GM12864 (cell line): ENCODE results near the gene STAMBPL1.
"Not testable (repeated sequence)": the region's sequence is repeated elsewhere in the genome, so short reads cannot be mapped to it uniquely, and the experiment has no call there.

Source experiments
- DNase-seq: peaks from one replicate; pipeline ENCODE4 v3.0.0-alpha.2; 2011; ENCODE audit warnings: low read depth
- H3K4me3 ChIP-seq: 2 replicates; pipeline ENCODE4 v1.5.1; 2011; ENCODE audit warnings: mild to moderate bottlenecking, low read depth, low read length, control low read depth
- TF ChIP-seq, protein P1 (sequence below): IDR thresholded peaks from 2 replicates; pipeline ENCODE4 v1.5.1; 2011; ENCODE audit warnings: low read depth, mild to moderate bottlenecking, moderate library complexity, low read length, control low read depth, inconsistent platforms; ENCODE audit errors: missing control alignments

STAMBPL1 gene

DNA sequence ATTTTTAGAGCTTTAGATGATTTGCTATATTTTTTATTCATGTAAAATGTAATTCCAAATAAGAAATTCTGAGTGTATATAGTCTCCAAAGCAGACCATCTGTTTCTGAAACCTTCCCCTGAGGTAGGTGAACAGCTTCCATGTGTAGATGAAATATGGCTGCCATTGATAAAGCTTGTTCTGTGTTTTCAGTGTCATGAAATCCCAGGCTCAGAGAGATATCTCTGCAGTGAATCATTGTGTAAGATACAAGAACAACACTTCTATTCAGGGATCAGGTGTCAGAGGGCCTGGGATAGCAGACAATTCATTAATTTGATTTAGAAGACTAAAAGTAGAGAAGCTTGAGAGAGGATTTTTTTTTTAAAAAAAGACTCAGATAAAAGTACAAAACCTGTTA lies 43.5 kb downstream of the STAMBPL1 start:
- no peak overlapping the region for H3K4me3 ChIP-seq
- TF ChIP-seq, protein P1, sequence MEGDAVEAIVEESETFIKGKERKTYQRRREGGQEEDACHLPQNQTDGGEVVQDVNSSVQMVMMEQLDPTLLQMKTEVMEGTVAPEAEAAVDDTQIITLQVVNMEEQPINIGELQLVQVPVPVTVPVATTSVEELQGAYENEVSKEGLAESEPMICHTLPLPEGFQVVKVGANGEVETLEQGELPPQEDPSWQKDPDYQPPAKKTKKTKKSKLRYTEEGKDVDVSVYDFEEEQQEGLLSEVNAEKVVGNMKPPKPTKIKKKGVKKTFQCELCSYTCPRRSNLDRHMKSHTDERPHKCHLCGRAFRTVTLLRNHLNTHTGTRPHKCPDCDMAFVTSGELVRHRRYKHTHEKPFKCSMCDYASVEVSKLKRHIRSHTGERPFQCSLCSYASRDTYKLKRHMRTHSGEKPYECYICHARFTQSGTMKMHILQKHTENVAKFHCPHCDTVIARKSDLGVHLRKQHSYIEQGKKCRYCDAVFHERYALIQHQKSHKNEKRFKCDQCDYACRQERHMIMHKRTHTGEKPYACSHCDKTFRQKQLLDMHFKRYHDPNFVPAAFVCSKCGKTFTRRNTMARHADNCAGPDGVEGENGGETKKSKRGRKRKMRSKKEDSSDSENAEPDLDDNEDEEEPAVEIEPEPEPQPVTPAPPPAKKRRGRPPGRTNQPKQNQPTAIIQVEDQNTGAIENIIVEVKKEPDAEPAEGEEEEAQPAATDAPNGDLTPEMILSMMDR, result no peak
- DNase-seq, result no peak

GRCh38 chr10:88926566-88927415 lies 46.7 kb downstream of the STAMBPL1 start:
- H3K4me3 ChIP-seq, result no peak overlapping the region
- TF ChIP-seq, protein P1, result no peak
- no peak for DNase-seq

GRCh38 chr10:88927416-88927690 lies 47.3 kb downstream of the STAMBPL1 start:
- no peak for DNase-seq
- H3K4me3 ChIP-seq, result no peak overlapping the region

DNA sequence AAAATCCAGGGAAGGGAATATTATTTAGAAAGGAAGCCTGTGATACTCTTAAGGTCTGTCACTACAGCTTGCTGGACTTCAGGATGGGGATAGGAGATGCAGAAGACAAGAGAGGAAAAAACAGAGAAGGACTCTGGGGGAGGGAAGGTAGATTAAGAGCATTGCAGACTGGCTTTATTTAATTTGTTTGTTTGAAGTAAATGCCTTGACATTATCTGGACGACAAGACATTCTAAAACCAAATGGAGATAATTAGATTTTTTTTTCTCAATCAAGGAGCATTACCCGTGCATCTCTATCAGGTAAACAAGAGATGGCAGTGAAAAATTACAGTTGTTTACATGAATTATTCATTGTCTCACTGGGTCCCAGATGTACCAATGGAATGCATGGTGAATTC lies 48.2 kb downstream of the STAMBPL1 start:
- no peak overlapping the region for H3K4me3 ChIP-seq
- TF ChIP-seq, protein P1, result no peak
- DNase-seq, result no peak

More at GRCh38 chr10:88927416-88927690, 47.3 kb downstream of the STAMBPL1 start:
- TF ChIP-seq, protein P1, result no peak

DNA sequence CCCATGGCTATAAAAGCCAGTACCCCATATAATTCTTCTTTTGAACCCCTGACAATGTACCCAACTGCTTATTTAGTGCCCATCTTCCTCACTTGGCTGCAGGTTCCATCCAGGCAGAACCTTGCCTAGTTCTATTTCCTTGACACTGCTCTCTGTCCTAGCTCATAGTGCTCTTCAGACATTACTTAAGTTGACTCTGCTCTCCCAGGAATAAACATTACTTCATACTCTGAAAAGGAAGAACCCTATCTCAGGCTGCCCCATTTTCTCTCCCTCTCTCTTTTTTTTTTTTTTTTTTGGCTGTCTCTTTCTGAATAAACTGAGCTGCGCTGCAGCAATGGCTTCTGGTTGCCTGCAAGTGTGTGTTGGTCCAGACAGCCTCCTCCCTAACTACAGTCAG lies 51.5 kb downstream of the STAMBPL1 start:
- DNase-seq, result no peak
- TF ChIP-seq, protein P1, result no peak
- H3K4me3 ChIP-seq, result no peak overlapping the region

- not testable (repeated sequence) for H3K4me3 ChIP-seq, DNase-seq
Measured at GRCh38 chr10:88932029-88932428, 52.0 kb downstream of the STAMBPL1 start.

- TF ChIP-seq, protein P1, result peak; percentile 85
- H3K4me3 ChIP-seq, result no peak overlapping the region
- DNase-seq, result peak; percentile 43
Measured at GRCh38 chr10:88932539-88933256, 52.7 kb downstream of the STAMBPL1 start.
